ENCODE results near the gene SLC26A11. TPM values are rescaled to one million over a fixed set of nuclear protein-coding genes. Genes with fewer than 3 reads are reported as not detected.

Gene SLC26A11
- total and polyA plus RNA-seq, 2 donors (not counting 1 experiment from before 2014, with no cell fraction given) = 5.8 to 19.3 TPM

DNA sequence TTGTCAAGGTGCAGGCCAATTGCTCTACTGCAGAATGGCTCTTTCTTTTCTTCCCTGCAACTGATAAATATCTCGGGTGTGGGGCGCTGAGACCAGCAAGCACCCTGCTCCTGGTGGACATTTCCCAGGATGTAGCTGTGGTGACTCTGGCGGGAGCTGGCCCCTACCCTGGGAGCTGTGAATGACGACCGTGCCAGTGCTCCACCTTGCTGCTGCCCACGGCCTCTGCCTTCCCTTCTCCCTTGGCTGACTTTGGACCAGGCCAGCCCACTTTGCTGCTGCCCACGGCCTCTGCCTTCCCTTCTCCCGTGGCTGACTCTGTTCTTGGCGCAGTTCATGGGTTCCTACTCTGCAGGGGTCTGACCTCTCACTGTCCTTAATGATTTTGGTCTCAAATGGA, 34.3 kb upstream of the SLC26A11 start:
- H3K4me2 ChIP-seq (ENCODE audit: extremely low read depth, insufficient read depth, low read length) = no peak overlapping the region
- H3K36me3 ChIP-seq (ENCODE audit: control insufficient read depth, insufficient read depth, low read length) = no peaks in the 10 kb centered on the region
- no peak overlapping the region for H3K27ac ChIP-seq (ENCODE audit: insufficient read depth, low read length)
- no peak overlapping the region for H3K4me3 ChIP-seq (replicated peaks in 1 of 4; ENCODE audit: control extremely low read depth in 1 of 4, insufficient read depth in 1 of 4, low read depth in 3 of 4, low read length in 4 of 4)
- H3K79me2 ChIP-seq (ENCODE audit: control insufficient read depth, insufficient read depth, low read length) = no peaks in the 10 kb centered on the region
- H3K4me1 ChIP-seq (ENCODE audit: control insufficient read depth, extremely low read depth, insufficient read depth, low read length) = no peaks in the 10 kb centered on the region
- TF ChIP-seq, protein P1, sequence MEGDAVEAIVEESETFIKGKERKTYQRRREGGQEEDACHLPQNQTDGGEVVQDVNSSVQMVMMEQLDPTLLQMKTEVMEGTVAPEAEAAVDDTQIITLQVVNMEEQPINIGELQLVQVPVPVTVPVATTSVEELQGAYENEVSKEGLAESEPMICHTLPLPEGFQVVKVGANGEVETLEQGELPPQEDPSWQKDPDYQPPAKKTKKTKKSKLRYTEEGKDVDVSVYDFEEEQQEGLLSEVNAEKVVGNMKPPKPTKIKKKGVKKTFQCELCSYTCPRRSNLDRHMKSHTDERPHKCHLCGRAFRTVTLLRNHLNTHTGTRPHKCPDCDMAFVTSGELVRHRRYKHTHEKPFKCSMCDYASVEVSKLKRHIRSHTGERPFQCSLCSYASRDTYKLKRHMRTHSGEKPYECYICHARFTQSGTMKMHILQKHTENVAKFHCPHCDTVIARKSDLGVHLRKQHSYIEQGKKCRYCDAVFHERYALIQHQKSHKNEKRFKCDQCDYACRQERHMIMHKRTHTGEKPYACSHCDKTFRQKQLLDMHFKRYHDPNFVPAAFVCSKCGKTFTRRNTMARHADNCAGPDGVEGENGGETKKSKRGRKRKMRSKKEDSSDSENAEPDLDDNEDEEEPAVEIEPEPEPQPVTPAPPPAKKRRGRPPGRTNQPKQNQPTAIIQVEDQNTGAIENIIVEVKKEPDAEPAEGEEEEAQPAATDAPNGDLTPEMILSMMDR (conservative IDR thresholded peaks at IDR 0.05 in 1 of 2, IDR thresholded peaks at IDR 0.05 in 1 of 2; ENCODE audit: low read depth in 1 of 2, low read length in 2 of 2) = no peak
- TF ChIP-seq EZH2 (IDR thresholded peaks at IDR 0.05; ENCODE audit: low read length, missing control alignments) = no peak
- H4K20me1 ChIP-seq (ENCODE audit: control insufficient read depth, extremely low read depth, insufficient read depth, low read length) = no peaks in the 10 kb centered on the region
- H3K9me3 ChIP-seq (ENCODE audit: control insufficient read depth, insufficient read depth, low read depth, low read length) = no peaks in the 10 kb centered on the region
- no peak for DNase-seq (ENCODE audit: low read depth in 2 of 2)
- H3K27me3 ChIP-seq (ENCODE audit: control insufficient read depth, insufficient read depth, low read length) = no peaks in the 10 kb centered on the region
- no peak overlapping the region for H2AFZ ChIP-seq (ENCODE audit: low read length)
- H3K9ac ChIP-seq (ENCODE audit: insufficient read depth, low read length) = no peak overlapping the region

DNA sequence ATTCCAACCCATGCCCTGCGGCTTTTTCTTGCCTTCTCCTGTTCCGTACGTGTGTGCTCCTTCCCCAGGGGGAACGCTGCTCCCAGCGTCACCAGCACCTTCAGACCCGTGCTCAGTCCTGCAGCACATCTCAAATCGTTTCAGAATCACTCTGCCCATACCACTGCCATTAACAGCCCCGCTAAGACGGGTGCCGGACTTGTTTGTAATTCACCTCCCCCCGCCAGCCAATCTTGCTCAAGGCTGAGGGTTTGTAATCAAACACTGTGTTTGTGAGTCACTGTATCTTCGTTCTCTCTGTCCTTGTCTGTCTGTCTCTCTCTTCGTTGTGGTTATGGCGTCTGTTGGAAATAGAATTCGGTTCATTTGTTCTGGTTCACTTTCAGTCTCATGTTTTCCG, 33.1 kb upstream of the SLC26A11 start:
- peak; percentile 37 to 45 for DNase-seq (ENCODE audit: low read depth in 2 of 2)
- no peak for TF ChIP-seq EZH2 (IDR thresholded peaks at IDR 0.05; ENCODE audit: low read length, missing control alignments)
- TF ChIP-seq, protein P1 (conservative IDR thresholded peaks at IDR 0.05 in 1 of 2, IDR thresholded peaks at IDR 0.05 in 1 of 2; ENCODE audit: low read depth in 1 of 2, low read length in 2 of 2) = no peak
- Histone ChIP-seq H3K4me2 (ENCODE audit: extremely low read depth, insufficient read depth, low read length) (peak overlapping the region; percentile 75), H3K4me1 (ENCODE audit: control insufficient read depth, extremely low read depth, insufficient read depth, low read length) (no peaks in the 10 kb centered on the region), H3K79me2 (ENCODE audit: control insufficient read depth, insufficient read depth, low read length) (no peaks in the 10 kb centered on the region), H4K20me1 (ENCODE audit: control insufficient read depth, extremely low read depth, insufficient read depth, low read length) (no peaks in the 10 kb centered on the region), H3K27me3 (ENCODE audit: control insufficient read depth, insufficient read depth, low read length) (no peaks in the 10 kb centered on the region), H3K9me3 (ENCODE audit: control insufficient read depth, insufficient read depth, low read depth, low read length) (no peaks in the 10 kb centered on the region), H3K4me3 (replicated peaks in 1 of 4; ENCODE audit: control extremely low read depth in 1 of 4, insufficient read depth in 1 of 4, low read depth in 3 of 4, low read length in 4 of 4) (peak overlapping the region in 3 of 4 experiments; percentile 30 to 49 (median 33)), H3K9ac (ENCODE audit: insufficient read depth, low read length) (no peak overlapping the region), H2AFZ (ENCODE audit: low read length) (peak overlapping the region; percentile 77), H3K36me3 (ENCODE audit: control insufficient read depth, insufficient read depth, low read length) (no peaks in the 10 kb centered on the region), H3K27ac (ENCODE audit: insufficient read depth, low read length) (no peak overlapping the region)

DNA sequence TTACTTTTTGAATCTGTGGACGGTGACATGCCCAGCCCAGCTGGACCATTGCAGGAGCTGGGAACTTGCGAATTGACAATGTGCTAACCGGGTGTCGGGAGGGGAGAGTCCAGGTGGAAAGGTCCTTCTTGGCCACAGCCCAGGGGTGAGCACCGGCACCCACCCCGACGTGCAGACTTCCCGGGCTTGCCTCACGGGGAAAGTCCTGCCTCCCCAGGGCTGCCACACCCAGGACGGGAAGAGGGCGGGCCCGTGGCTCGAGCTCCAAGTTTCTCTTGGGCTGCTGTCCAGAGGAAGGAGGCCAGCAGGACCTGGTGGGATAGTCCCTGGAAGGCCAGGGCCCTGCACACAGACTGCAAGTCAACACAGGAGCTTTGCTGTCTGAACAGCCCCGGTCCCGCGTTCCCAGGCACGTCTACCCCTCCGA, 32.7 kb upstream of the SLC26A11 start:
- no peaks in the 10 kb centered on the region for H3K9me3 ChIP-seq (ENCODE audit: control insufficient read depth, insufficient read depth, low read depth, low read length)
- no peaks in the 10 kb centered on the region for H3K36me3 ChIP-seq (ENCODE audit: control insufficient read depth, insufficient read depth, low read length)
- DNase-seq (ENCODE audit: low read depth in 2 of 2) = peak in 1 of 2 donors; percentile 38
- no peak overlapping the region for H3K9ac ChIP-seq (ENCODE audit: insufficient read depth, low read length)
- no peaks in the 10 kb centered on the region for H3K4me1 ChIP-seq (ENCODE audit: control insufficient read depth, extremely low read depth, insufficient read depth, low read length)
- H3K79me2 ChIP-seq (ENCODE audit: control insufficient read depth, insufficient read depth, low read length) = no peaks in the 10 kb centered on the region
- H3K4me2 ChIP-seq (ENCODE audit: extremely low read depth, insufficient read depth, low read length) = peak overlapping the region; percentile 75
- H3K27ac ChIP-seq (ENCODE audit: insufficient read depth, low read length) = no peak overlapping the region
- H3K4me3 ChIP-seq (replicated peaks in 1 of 4; ENCODE audit: control extremely low read depth in 1 of 4, insufficient read depth in 1 of 4, low read depth in 3 of 4, low read length in 4 of 4) = peak overlapping the region in 3 of 4 experiments; percentile 30 to 49 (median 33)
- H4K20me1 ChIP-seq (ENCODE audit: control insufficient read depth, extremely low read depth, insufficient read depth, low read length) = no peaks in the 10 kb centered on the region
- peak overlapping the region; percentile 77 for H2AFZ ChIP-seq (ENCODE audit: low read length)
- TF ChIP-seq, protein P1 (conservative IDR thresholded peaks at IDR 0.05 in 1 of 2, IDR thresholded peaks at IDR 0.05 in 1 of 2; ENCODE audit: low read depth in 1 of 2, low read length in 2 of 2) = no peak
- TF ChIP-seq EZH2 (IDR thresholded peaks at IDR 0.05; ENCODE audit: low read length, missing control alignments) = no peak
- H3K27me3 ChIP-seq (ENCODE audit: control insufficient read depth, insufficient read depth, low read length) = no peaks in the 10 kb centered on the region
